ENCODE data around the gene ZMYND8.

- no peak for TF ChIP-seq CTCF (conservative IDR thresholded peaks at IDR 0.05 in 1 of 2, IDR thresholded peaks at IDR 0.05 in 1 of 2; ENCODE audit: extremely low read depth in 1 of 2, insufficient read depth in 1 of 2, low read depth in 1 of 2, low read length in 2 of 2)
- TF ChIP-seq EZH2 (IDR thresholded peaks at IDR 0.05; ENCODE audit: borderline replicate concordance, low read length): no peak
Measured at GRCh38 chr20:47357296-47358038, 968 bp upstream of the ZMYND8 start.
